Keratinocyte (primary cell): ENCODE results near the gene USP6.

Experiments
- EZH2 ChIP-seq: IDR thresholded peaks from one replicate; pipeline ENCODE4 v1.6.1; 2012; ENCODE audit warnings: inconsistent platforms, mild to moderate bottlenecking, low read length, moderate library complexity
- TF ChIP-seq, protein P1 (sequence below), 3 experiments: IDR thresholded peaks in 1 of 3; conservative IDR thresholded peaks in 1 of 3; optimal IDR thresholded peaks in 1 of 3; 2 replicates in 2 of 3; 3 replicates in 1 of 3; pipeline versions ENCODE3 to v1.5.1; 2011; ENCODE audit warnings: low read length in 3 of 3, mild to moderate bottlenecking in 3 of 3, moderate library complexity in 2 of 3, control low read depth in 1 of 3, inconsistent platforms in 1 of 3; ENCODE audit not compliant: insufficient read depth in 2 of 3; ENCODE audit errors: extremely low read depth in 1 of 3

DNA sequence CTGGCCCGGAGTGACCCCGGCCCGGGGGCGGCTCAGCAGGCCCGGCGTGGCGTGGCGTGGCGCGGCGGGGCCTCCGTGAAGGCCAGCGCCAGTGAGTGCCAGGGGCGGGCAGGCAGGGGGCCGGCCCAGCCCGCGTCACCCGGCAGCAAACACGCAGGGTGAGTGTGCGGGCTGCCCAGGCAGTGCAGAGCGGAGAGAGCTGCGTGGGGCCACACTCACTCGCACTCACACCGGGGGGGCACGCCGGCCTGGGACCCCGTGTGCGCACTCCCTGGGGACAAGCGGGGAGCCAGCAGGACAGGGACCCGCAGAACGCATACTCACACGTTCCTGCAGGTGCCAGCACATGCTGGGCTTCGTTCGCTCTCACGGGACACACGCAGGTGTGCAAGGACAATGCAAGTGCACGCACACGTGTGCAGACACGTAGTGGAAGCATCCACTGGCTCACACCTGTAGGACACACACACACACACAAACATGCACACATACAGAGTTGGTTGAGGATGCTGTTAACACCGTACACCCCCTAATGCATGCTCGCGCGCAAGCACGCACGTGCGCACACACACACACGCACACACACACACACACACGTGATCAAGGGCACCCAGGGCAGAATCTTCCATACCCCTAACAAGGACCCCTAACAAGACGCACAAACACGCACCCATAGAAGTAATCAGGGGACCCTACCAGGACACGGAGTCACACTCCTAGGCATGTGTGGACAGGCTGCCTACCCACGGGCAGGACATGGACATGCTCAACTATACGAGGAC, 7.7 kb downstream of the USP6 start:
- TF ChIP-seq, protein P1, sequence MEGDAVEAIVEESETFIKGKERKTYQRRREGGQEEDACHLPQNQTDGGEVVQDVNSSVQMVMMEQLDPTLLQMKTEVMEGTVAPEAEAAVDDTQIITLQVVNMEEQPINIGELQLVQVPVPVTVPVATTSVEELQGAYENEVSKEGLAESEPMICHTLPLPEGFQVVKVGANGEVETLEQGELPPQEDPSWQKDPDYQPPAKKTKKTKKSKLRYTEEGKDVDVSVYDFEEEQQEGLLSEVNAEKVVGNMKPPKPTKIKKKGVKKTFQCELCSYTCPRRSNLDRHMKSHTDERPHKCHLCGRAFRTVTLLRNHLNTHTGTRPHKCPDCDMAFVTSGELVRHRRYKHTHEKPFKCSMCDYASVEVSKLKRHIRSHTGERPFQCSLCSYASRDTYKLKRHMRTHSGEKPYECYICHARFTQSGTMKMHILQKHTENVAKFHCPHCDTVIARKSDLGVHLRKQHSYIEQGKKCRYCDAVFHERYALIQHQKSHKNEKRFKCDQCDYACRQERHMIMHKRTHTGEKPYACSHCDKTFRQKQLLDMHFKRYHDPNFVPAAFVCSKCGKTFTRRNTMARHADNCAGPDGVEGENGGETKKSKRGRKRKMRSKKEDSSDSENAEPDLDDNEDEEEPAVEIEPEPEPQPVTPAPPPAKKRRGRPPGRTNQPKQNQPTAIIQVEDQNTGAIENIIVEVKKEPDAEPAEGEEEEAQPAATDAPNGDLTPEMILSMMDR (optimal IDR thresholded peaks at IDR 0.05 in 1 of 3, IDR thresholded peaks at IDR 0.05 in 1 of 3, conservative IDR thresholded peaks at IDR 0.05 in 1 of 3; ENCODE audit: extremely low read depth in 1 of 3, insufficient read depth in 2 of 3, low read length in 3 of 3), result no peak
- TF ChIP-seq EZH2, result peak; percentile 61
